Right cardiac atrium (tissue), 5 donors: Measurements from ENCODE around the gene NGB. TPM values are rescaled to one million over a fixed set of nuclear protein-coding genes. Genes with fewer than 3 reads are reported as not detected.

Experiments
- ATAC-seq, 2 donors: fragments of 200-7000 bp; cut with Tn5 transposase; one replicate each; pipeline versions ENCODE4 v1.8.0 to v1.9.1; 2020; ENCODE audit warnings: moderate library complexity in 2 of 2, mild to moderate bottlenecking in 1 of 2
- DNase-seq, 3 donors: peaks; one replicate each; pipeline ENCODE4 v3.0.0-alpha.2; 2020
- H3K27ac ChIP-seq: one replicate; pipeline ENCODE4 v1.5.1; 2013; ENCODE audit warnings: mild to moderate bottlenecking, low read length, control low read depth, moderate library complexity
- H3K27me3 ChIP-seq: one replicate; pipeline ENCODE4 v1.6.1; 2013; ENCODE audit not compliant: control insufficient read depth, insufficient read depth
- H3K4me1 ChIP-seq: one replicate; pipeline ENCODE4 v1.6.1; 2013; ENCODE audit warnings: low read length; ENCODE audit not compliant: control insufficient read depth, insufficient read depth
- H3K4me3 ChIP-seq: one replicate; pipeline ENCODE4 v1.5.1; 2013; ENCODE audit warnings: low read length, control low read depth
- H3K9me3 ChIP-seq: one replicate; pipeline ENCODE4 v1.6.1; 2013; ENCODE audit warnings: low read length; ENCODE audit not compliant: control insufficient read depth
- WGBS: extraction: QIAGEN DNeasy Blood & Tissue Kit; methylation state at CpG from one replicate; pipeline ENCODE4 v1.1.7; 2013; 5-methylcytosine and 5-hydroxymethylcytosine counted together
- intact Hi-C, 4 donors: fragments of 100-400 bp; cut with DNase I; formaldehyde crosslinking; loops; one replicate each; pipeline versions ENCODE4 v1.11.0 to v1.14.0; 2022 to 2023
- polyA plus RNA-seq: library from polyadenylated mRNA; stranded (reverse); fragments of 200-250 nt; gene quantifications from one replicate; pipeline ENCODE4 v1.2.3, GENCODE V29; 2013
- total RNA-seq, 4 donors: library from RNA; stranded (reverse); fragmentation: NEBNext Ultra II Directional; extraction: Animal tissue kit (Norgen Biotek cat#: 25700); gene quantifications; one replicate each; pipeline ENCODE4 v1.2.1, GENCODE V29; 2021
- donor health status: healthy with polysubstance abuse.
- donor health status: DM: no; HTN: yes; CAD: no.
- donor health status: DM: no; HTN: no; CAD: no.
- donor health status: DM: no; HTN: yes; CAD: no; lungs with severe emphysema.
- donor health status: DM: yes; HTN: yes; CAD: no.

Gene NGB
- total and polyA plus RNA-seq, 5 donors = not detected

- intact Hi-C loops = loop anchor here in 3 of 4 donors (10.0 kb wide), 2 partner anchors 156 to 436 kb away; no protein-coding TSS in a partner anchor
- 88% methylated on average over 2 of the region's 2 CpGs for WGBS
- Histone ChIP-seq H3K4me1 (peaks cover 8% of the 10 kb centered on the region), H3K9me3 (no peaks in the 10 kb centered on the region), H3K4me3 (no peak overlapping the region), H3K27ac (no peak overlapping the region), H3K27me3 (no peaks in the 10 kb centered on the region)
- DNase-seq (no peak), ATAC-seq (no peak)
Observed at GRCh38 chr14:77311217-77311616, 40.2 kb upstream of the NGB start.

GRCh38 chr14:77310026-77310425 is 39.0 kb upstream of the NGB start:
- intact Hi-C loops = loop anchor here in 3 of 4 donors (10.0 kb wide), 2 partner anchors 155 to 435 kb away; no protein-coding TSS in a partner anchor
- ATAC-seq (no peak), DNase-seq (no peak)
- Histone ChIP-seq H3K27me3 (no peaks in the 10 kb centered on the region), H3K9me3 (no peaks in the 10 kb centered on the region), H3K4me1 (peaks cover 6% of the 10 kb centered on the region), H3K27ac (no peak overlapping the region), H3K4me3 (no peak overlapping the region)
- WGBS = 77% methylated on average over 4 of the region's 4 CpGs

DNA sequence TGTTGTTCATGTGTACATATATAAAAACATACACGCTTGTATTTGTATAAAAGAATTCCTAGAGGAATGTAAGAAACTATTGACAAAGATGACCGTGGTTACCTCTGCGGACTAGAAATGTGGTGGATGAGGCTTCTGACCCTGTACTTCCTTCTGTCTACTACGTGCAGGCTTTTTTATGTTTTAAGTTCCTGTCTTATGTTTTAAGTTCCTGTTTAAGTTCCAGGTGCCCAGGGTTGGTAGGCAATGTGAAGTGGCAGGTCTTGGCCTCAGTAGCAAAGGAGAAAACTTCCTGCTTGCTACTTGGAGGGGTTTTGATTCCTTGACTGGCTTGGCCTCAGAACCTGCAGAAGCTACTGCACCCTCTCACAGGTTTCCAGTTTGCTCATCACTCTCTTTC is 38.1 kb upstream of the NGB start:
- H3K4me3 ChIP-seq = no peak overlapping the region
- intact Hi-C loops = loop anchor here in 1 of 4 donors (5.0 kb wide), 1 partner anchor 437 kb away; no protein-coding TSS in a partner anchor
- H3K27me3 ChIP-seq = no peaks in the 10 kb centered on the region
- DNase-seq (no peak), ATAC-seq (no peak)
- no peaks in the 10 kb centered on the region for H3K9me3 ChIP-seq
- H3K4me1 ChIP-seq = peaks cover 2% of the 10 kb centered on the region
- WGBS = 84% methylated on average over 4 of the region's 4 CpGs
- H3K27ac ChIP-seq = no peak overlapping the region

DNA sequence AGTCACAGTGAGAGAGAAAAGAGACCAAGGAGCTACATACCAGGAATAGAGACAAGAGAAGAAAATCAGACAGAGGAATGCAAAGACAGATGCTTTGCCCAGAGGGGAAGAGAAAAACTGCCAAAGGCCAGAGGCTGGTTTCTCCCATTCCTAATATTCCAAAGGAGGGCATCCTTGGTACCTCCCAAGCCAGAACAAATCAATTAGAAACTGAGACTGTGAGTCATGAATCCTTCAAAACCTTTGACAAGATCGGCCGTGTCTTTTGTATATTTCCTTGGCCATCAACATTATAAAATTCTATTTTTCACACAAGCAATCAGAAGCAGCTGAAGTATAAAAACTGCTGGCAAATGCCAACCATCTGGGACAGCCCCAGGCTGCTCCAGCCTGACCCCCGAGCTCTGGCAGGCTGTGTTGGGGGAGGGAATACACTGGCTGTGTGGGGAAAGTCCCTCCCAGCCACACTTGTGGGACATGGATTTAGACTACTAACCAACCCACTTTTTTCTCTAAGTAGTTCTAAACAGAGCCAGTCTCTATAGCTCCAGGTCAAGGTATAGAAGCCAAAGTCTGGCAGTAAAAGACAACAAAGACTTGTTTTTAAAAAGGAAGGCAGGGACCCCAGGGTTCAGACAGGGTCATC is 36.0 kb upstream of the NGB start:
- ATAC-seq (peak in 1 of 2 donors; percentile 52), DNase-seq (no peak)
- Histone ChIP-seq H3K4me1 (no peaks in the 10 kb centered on the region), H3K9me3 (no peaks in the 10 kb centered on the region), H3K4me3 (no peak overlapping the region), H3K27ac (no peak overlapping the region), H3K27me3 (no peaks in the 10 kb centered on the region)
- WGBS = 46% methylated on average over 3 of the region's 3 CpGs
- intact Hi-C loops = loop anchor here in 1 of 4 donors (5.0 kb wide), 1 partner anchor 435 kb away; no protein-coding TSS in a partner anchor

DNA sequence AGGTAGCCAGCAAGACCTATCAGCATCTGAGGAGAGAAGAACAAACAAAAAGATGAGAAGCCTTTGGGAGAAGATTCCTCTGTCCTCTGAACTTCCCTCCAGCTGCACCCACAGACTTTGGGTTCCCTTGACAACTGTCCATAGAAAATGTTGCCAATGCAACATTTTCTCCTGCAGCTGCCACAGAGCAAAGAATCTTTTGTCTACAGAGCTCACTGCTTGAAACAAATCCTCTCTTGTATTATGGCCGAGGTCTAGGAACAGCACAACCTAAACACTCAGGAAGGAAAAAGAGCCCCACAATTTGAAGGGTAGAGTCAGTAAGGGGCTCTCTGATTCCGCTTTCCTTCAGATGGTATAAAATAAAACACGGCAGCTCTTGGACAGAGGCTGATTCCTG is 35.4 kb upstream of the NGB start:
- DNase-seq = no peak
- H3K27ac ChIP-seq = no peak overlapping the region
- no peak for ATAC-seq
- no peaks in the 10 kb centered on the region for H3K4me1 ChIP-seq
- H3K9me3 ChIP-seq = no peaks in the 10 kb centered on the region
- no peak overlapping the region for H3K4me3 ChIP-seq
- intact Hi-C loops = loop anchor here in 1 of 4 donors (5.0 kb wide), 1 partner anchor 434 kb away; no protein-coding TSS in a partner anchor
- no peaks in the 10 kb centered on the region for H3K27me3 ChIP-seq
- 63% methylated on average over 3 of the region's 3 CpGs for WGBS

DNA sequence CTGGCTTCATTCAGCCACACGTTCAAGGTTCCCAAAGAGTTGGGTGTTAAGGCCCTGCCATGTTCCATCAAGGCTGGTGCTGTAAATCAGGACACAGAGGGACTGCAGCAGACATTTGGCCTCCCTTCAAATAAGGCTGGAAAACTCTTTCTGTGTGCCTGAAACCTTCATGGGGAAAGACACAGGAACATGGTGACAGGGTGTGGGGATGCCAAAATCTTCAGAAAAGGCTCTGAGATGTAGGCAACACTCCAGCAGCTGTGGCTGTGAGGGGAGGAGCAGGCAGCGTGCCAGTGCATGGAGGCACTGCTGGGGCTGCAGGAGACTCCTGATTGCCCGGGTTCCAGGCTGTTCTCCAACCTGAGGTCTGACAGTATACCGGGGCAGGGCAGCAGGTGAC is 34.7 kb upstream of the NGB start:
- DNase-seq (no peak), ATAC-seq (no peak)
- WGBS = 72% methylated on average over 4 of the region's 4 CpGs
- H3K27me3 ChIP-seq = no peaks in the 10 kb centered on the region
- peak overlapping the region; percentile 25 for H3K27ac ChIP-seq
- intact Hi-C loops = loop anchor here in 1 of 4 donors (5.0 kb wide), 1 partner anchor 433 kb away; no protein-coding TSS in a partner anchor
- H3K4me1 ChIP-seq = no peaks in the 10 kb centered on the region
- no peaks in the 10 kb centered on the region for H3K9me3 ChIP-seq
- H3K4me3 ChIP-seq = no peak overlapping the region

DNA sequence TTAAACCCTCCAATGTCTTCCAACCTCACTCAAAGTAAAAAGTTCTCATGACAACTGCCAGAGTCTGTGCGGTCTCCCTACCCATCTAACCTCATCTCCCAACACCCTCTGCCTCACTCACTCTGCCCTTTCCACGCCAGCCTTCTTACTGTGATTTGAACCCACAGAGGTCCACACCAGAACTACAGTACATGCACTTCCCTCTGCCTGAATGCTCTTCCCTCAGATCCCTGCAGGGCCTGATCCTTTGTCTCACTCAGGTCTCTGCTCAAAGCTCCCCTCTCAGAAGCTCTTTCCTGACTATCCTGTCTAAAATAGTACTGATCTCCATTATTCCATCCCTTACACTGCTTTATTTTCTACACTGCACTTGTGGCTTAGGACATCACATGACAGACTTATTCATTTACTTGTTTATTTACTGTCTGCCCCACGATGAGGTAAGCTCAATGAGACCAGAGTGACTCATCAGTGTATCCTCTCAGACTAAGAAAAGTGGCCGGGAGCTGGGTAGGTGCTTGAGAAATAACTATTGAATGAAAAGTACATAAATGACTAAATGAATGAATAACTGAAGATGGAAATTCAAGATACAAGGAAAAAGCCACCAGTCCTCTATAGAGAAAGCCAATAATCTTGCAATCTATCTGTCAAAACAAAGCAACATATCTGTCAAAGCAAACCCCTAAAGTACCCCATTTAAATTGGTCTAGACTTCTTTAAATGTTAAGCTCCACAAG is 32.6 kb upstream of the NGB start:
- H3K27me3 ChIP-seq = no peaks in the 10 kb centered on the region
- no peaks in the 10 kb centered on the region for H3K4me1 ChIP-seq
- intact Hi-C loops = loop anchor here in 1 of 4 donors (5.0 kb wide), 1 partner anchor 249 kb away; no protein-coding TSS in a partner anchor
- ATAC-seq (no peak), DNase-seq (no peak)
- no peak overlapping the region for H3K27ac ChIP-seq
- H3K4me3 ChIP-seq = no peak overlapping the region
- 62% methylated on average over 4 of the region's 4 CpGs for WGBS
- no peaks in the 10 kb centered on the region for H3K9me3 ChIP-seq

DNA sequence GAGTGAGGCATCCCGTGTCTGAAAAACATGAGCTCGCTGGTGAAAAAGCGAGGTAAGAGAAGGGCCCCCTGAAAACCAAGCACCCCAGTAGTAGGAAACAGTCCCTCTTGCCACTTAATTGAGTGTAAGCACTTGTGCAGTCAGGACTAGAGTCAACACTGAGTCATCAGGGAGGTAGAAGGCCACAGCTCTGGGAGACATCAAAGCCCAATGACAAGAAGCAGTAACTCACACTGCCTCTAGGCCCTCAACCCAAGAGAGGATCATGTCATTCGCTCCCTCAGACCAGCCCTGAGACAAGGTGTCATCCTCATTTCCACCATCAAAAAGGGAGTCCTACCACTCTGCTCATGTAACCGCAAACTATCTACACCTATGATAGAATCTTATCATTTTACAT is 31.9 kb upstream of the NGB start:
- WGBS = 95% methylated on average over 5 of the region's 5 CpGs
- Histone ChIP-seq H3K4me1 (no peaks in the 10 kb centered on the region), H3K9me3 (no peaks in the 10 kb centered on the region), H3K4me3 (no peak overlapping the region), H3K27me3 (no peaks in the 10 kb centered on the region), H3K27ac (no peak overlapping the region)
- intact Hi-C loops = loop anchor here in 1 of 4 donors (5.0 kb wide), 1 partner anchor 249 kb away; no protein-coding TSS in a partner anchor
- ATAC-seq = no peak
- DNase-seq = no peak

- H3K27me3 ChIP-seq = no peaks in the 10 kb centered on the region
- no peak overlapping the region for H3K4me3 ChIP-seq
- no peaks in the 10 kb centered on the region for H3K4me1 ChIP-seq
- H3K9me3 ChIP-seq = no peaks in the 10 kb centered on the region
- peak; percentile 77 to 91 (median 86) for DNase-seq
- 36% methylated on average over 10 of the region's 10 CpGs for WGBS
- H3K27ac ChIP-seq = no peak overlapping the region
- peak; percentile 65 to 70 for ATAC-seq
- intact Hi-C loops = loop anchor here in 1 of 4 donors (5.0 kb wide), 1 partner anchor 251 kb away; no protein-coding TSS in a partner anchor
Observed at GRCh38 chr14:77301103-77301502, 30.1 kb upstream of the NGB start.

DNA sequence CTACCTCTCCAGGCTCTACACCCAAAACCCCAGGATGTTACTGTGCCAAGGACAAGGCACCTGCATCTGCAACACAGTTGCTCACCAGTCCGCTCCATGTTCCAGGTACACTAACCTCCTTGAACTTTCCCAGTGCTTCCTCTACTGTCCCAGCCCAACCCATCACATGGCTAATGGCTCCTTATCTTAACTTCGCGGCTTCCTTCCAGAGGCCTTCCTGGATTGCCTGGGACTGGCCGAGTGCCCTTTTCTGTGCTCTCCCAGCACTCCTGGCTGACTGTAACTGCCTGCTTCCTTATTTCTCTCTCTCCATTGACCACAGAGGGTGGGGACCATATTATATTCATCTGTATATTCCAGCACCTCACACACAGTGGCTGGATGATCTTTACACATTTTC is 28.8 kb upstream of the NGB start:
- H3K4me1 ChIP-seq = no peaks in the 10 kb centered on the region
- no peaks in the 10 kb centered on the region for H3K9me3 ChIP-seq
- 65% methylated on average over 4 of the region's 4 CpGs for WGBS
- DNase-seq = no peak
- no peak overlapping the region for H3K27ac ChIP-seq
- H3K4me3 ChIP-seq = no peak overlapping the region
- intact Hi-C loops = loop anchor here in 1 of 4 donors (5.0 kb wide), 1 partner anchor 253 kb away; no protein-coding TSS in a partner anchor
- H3K27me3 ChIP-seq = no peaks in the 10 kb centered on the region
- ATAC-seq = peak; percentile 63 to 80

DNA sequence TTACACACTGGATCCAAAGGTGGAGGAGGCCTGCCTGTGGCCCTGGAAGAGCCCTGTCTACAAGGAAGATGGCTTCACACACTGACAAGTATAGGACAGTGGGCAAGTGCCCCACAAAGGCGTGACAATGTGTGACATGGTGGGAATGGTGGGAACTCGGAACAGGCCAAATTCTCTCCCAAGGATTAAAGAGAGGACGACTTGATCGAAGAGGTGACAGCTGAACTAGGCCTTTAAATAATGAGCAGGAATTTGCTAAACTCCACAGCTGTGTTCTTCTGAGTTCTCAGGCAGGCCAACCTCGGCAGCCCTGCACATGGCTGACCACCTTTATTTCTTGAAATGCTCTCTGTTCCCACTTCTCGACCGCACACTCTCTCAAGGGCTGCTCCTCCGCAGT is 25.9 kb upstream of the NGB start:
- intact Hi-C loops = no loop called here
- Histone ChIP-seq H3K9me3 (no peaks in the 10 kb centered on the region), H3K4me3 (no peak overlapping the region), H3K4me1 (no peaks in the 10 kb centered on the region), H3K27me3 (no peaks in the 10 kb centered on the region), H3K27ac (no peak overlapping the region)
- WGBS = 89% methylated on average over 8 of the region's 8 CpGs
- DNase-seq (no peak), ATAC-seq (no peak)
